GM23338 (cell line): ENCODE data around the gene CMIP. TPM values are rescaled to one million over a fixed set of nuclear protein-coding genes. Genes with fewer than 3 reads are reported as not detected.
A peak's percentile ranks its signal among the peaks of the same experiment; 100 is the strongest.

Source experiments
- ATAC-seq: fragments of 200-7000 bp; cut with Tn5 transposase; 3 replicates; pipeline ENCODE4 v1.9.1; 2020
- DNase-seq: peaks from one replicate; pipeline ENCODE4 v3.0.0-alpha.2; 2015; ENCODE audit warnings: low spot score
- H2AFZ ChIP-seq: fragments of 200-600 bp; sonication (generic); 2 replicates; pipeline ENCODE4 v1.8.0; 2016; ENCODE audit warnings: antibody characterized with exemption, mild to moderate bottlenecking, moderate library complexity
- H3F3A ChIP-seq: fragments of 200-600 bp; sonication (generic); replicated peaks from 2 replicates; pipeline ENCODE4 v1.8.0; 2017; ENCODE audit warnings: antibody characterized with exemption, mixed run types, low read depth
- H3K27ac ChIP-seq: fragments of 200-600 bp; sonication (generic); 2 replicates; pipeline ENCODE4 v1.6.1; 2016; ENCODE audit warnings: low read depth
- H3K27me3 ChIP-seq: fragments of 200-600 bp; sonication (generic); 2 replicates; pipeline ENCODE4 v1.8.0; 2016; ENCODE audit warnings: mild to moderate bottlenecking, mixed run types, moderate library complexity; ENCODE audit not compliant: insufficient read depth
- H3K36me3 ChIP-seq: fragments of 200-600 bp; sonication (generic); 2 replicates; pipeline ENCODE4 v1.8.0; 2016; ENCODE audit warnings: mild to moderate bottlenecking; ENCODE audit not compliant: insufficient read depth
- H3K4me1 ChIP-seq: fragments of 200-600 bp; sonication (generic); 2 replicates; pipeline ENCODE4 v1.8.0; 2016; ENCODE audit warnings: mild to moderate bottlenecking, moderate library complexity; ENCODE audit not compliant: insufficient read depth
- H3K4me2 ChIP-seq: fragments of 200-600 bp; sonication (generic); 2 replicates; pipeline ENCODE4 v1.7.1; 2017; ENCODE audit warnings: mixed run types
- H3K4me3 ChIP-seq: fragments of 200-600 bp; sonication (generic); 2 replicates; pipeline ENCODE4 v1.6.1; 2016; ENCODE audit warnings: mixed run types
- H3K79me2 ChIP-seq: fragments of 200-600 bp; sonication (generic); replicated peaks from 2 replicates; pipeline ENCODE4 v1.8.0; 2017; ENCODE audit warnings: mild to moderate bottlenecking; ENCODE audit not compliant: insufficient read depth
- H3K9me2 ChIP-seq: fragments of 200-600 bp; sonication (generic); 2 replicates; pipeline ENCODE4 v1.8.0; 2017; ENCODE audit not compliant: insufficient read depth
- H4K20me1 ChIP-seq: fragments of 200-600 bp; sonication (generic); replicated peaks from 2 replicates; pipeline ENCODE4 v1.8.0; 2017; ENCODE audit warnings: mild to moderate bottlenecking; ENCODE audit not compliant: insufficient read depth
- H3K27ac Mint-ChIP-seq: 2 replicates; pipeline ENCODE4 v1.8.0; 2020; ENCODE audit warnings: inconsistent platforms, mild to moderate bottlenecking, moderate library complexity, mixed read lengths
- H3K27me3 Mint-ChIP-seq: 3 replicates; pipeline ENCODE4 v1.8.0; 2022; ENCODE audit warnings: low read depth, mild to moderate bottlenecking, moderate library complexity, mixed read lengths, inconsistent platforms; ENCODE audit not compliant: insufficient read depth, poor library complexity
- H3K36me3 Mint-ChIP-seq: 3 replicates; pipeline ENCODE4 v1.8.0; 2021; ENCODE audit warnings: low read depth, mild to moderate bottlenecking, inconsistent platforms, moderate library complexity, mixed read lengths
- H3K4me1 Mint-ChIP-seq: 3 replicates; pipeline ENCODE4 v1.8.0; 2020; ENCODE audit warnings: mild to moderate bottlenecking, inconsistent platforms, mixed read lengths
- H3K4me3 Mint-ChIP-seq: 3 replicates; pipeline ENCODE4 v1.8.0; 2021; ENCODE audit warnings: moderate library complexity, mild to moderate bottlenecking, inconsistent platforms, mixed read lengths
- H3K9me3 Mint-ChIP-seq: 3 replicates; pipeline ENCODE4 v1.8.0; 2020; ENCODE audit warnings: moderate library complexity, mild to moderate bottlenecking, inconsistent platforms, mixed read lengths
- ETS1 ChIP-seq: IDR thresholded peaks from 2 replicates; pipeline ENCODE4 v1.6.1; 2016; ENCODE audit warnings: antibody characterized with exemption
- polyA plus RNA-seq: library from polyadenylated mRNA; unstranded; fragments of >200 nt; fragmentation: Nextera tagmentation; extraction: Ambion mirVana; gene quantifications from 2 replicates; pipeline ENCODE4 v1.2.1, GENCODE V29; 2016
- total RNA-seq: library from RNA; depleted of rRNA; stranded (reverse); fragments of >200 nt; shearing (Covaris generic); gene quantifications from 2 replicates; pipeline ENCODE4 v1.2.3, GENCODE V29; 2014
- TF ChIP-seq, protein P1 (sequence below), 2 experiments: fragments of 200-600 bp in 1 of 2; sonication (generic) in 1 of 2; conservative IDR thresholded peaks; 2 replicates each; pipeline versions ENCODE4 v1.5.1 to v1.6.1; 2016 to 2017; ENCODE audit warnings: antibody characterized with exemption in 2 of 2, low read depth in 2 of 2, mild to moderate bottlenecking in 2 of 2, moderate library complexity in 1 of 2

The CMIP gene
- total and polyA plus RNA-seq, 2 experiments from 2014 or later, result 9.5 to 62.3 TPM

GRCh38 chr16:81482329-81483063, 37.9 kb downstream of the CMIP start:
- H3K4me3 ChIP-seq, result no peak overlapping the region
- Mint-ChIP-seq H3K4me3 (no peak overlapping the region), H3K27ac (peak overlapping the region; percentile 62; the same call in 1 of the 2 replicates), H3K9me3 (no peaks in the 10 kb centered on the region), H3K27me3 (peaks cover 5% of the 10 kb centered on the region), H3K36me3 (peaks cover 7% of the 10 kb centered on the region), H3K4me1 (peaks cover 50% of the 10 kb centered on the region)
- no peaks in the 10 kb centered on the region for H3F3A ChIP-seq
- peaks cover 17% of the 10 kb centered on the region for H3K4me1 ChIP-seq
- H2AFZ ChIP-seq, result no peak overlapping the region
- DNase-seq (no peak), ATAC-seq (no peak)
- no peak overlapping the region for H3K4me2 ChIP-seq
- peaks cover 53% of the 10 kb centered on the region for H4K20me1 ChIP-seq
- H3K27ac ChIP-seq, result peak overlapping the region; percentile 59; the same call in 1 of the 2 replicates
- no peaks in the 10 kb centered on the region for H3K36me3 ChIP-seq
- no peaks in the 10 kb centered on the region for H3K27me3 ChIP-seq
- TF ChIP-seq ETS1, result no peak
- TF ChIP-seq, protein P1, sequence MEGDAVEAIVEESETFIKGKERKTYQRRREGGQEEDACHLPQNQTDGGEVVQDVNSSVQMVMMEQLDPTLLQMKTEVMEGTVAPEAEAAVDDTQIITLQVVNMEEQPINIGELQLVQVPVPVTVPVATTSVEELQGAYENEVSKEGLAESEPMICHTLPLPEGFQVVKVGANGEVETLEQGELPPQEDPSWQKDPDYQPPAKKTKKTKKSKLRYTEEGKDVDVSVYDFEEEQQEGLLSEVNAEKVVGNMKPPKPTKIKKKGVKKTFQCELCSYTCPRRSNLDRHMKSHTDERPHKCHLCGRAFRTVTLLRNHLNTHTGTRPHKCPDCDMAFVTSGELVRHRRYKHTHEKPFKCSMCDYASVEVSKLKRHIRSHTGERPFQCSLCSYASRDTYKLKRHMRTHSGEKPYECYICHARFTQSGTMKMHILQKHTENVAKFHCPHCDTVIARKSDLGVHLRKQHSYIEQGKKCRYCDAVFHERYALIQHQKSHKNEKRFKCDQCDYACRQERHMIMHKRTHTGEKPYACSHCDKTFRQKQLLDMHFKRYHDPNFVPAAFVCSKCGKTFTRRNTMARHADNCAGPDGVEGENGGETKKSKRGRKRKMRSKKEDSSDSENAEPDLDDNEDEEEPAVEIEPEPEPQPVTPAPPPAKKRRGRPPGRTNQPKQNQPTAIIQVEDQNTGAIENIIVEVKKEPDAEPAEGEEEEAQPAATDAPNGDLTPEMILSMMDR (conservative IDR thresholded peaks at IDR 0.05; ENCODE audit: low read depth in 2 of 2), result 0 out of 4 replicates have a peak, but pooled peaks of 1 of the 2 experiments have one; percentile 2
- no peaks in the 10 kb centered on the region for H3K9me2 ChIP-seq
- H3K79me2 ChIP-seq, result peaks cover 100% of the 10 kb centered on the region

GRCh38 chr16:81483064-81483969, 38.7 kb downstream of the CMIP start:
- TF ChIP-seq ETS1, result no peak
- Mint-ChIP-seq H3K36me3 (peaks cover 7% of the 10 kb centered on the region), H3K27ac (no peak overlapping the region), H3K4me1 (peaks cover 45% of the 10 kb centered on the region), H3K4me3 (no peak overlapping the region), H3K9me3 (no peaks in the 10 kb centered on the region), H3K27me3 (peaks cover 4% of the 10 kb centered on the region)
- H3K4me1 ChIP-seq, result peaks cover 17% of the 10 kb centered on the region
- no peak for DNase-seq
- no peaks in the 10 kb centered on the region for H3K36me3 ChIP-seq
- H3K27me3 ChIP-seq, result no peaks in the 10 kb centered on the region
- no peaks in the 10 kb centered on the region for H3F3A ChIP-seq
- no peak overlapping the region for H2AFZ ChIP-seq
- H3K4me2 ChIP-seq, result no peak overlapping the region
- peaks cover 100% of the 10 kb centered on the region for H3K79me2 ChIP-seq
- H3K4me3 ChIP-seq, result no peak overlapping the region
- no peaks in the 10 kb centered on the region for H3K9me2 ChIP-seq
- no peak overlapping the region for H3K27ac ChIP-seq
- H4K20me1 ChIP-seq, result peaks cover 50% of the 10 kb centered on the region
- no peak for ATAC-seq
